K562 (cell line): Measurements from ENCODE around the gene S100P. TPM values are rescaled to one million over a fixed set of nuclear protein-coding genes. Genes with fewer than 3 reads are reported as not detected.

ENCODE experiments used
- ATAC-seq: fragments of 200-7000 bp; cut with Tn5 transposase; 3 replicates; pipeline ENCODE4 v1.9.1; 2020; ENCODE audit warnings: moderate library complexity
- BruUV-seq: library from RNA; stranded (reverse); fragments of 400-500 nt; replicated peaks from 2 replicates; lab custom pipeline; 2021; lab: Mats Ljungman, UMichigan
- CTCF ChIA-PET: fragments of 300-600 bp; formaldehyde crosslinking; extraction: SDS; loops from one replicate; lab custom pipeline; 2021; ENCODE audit warnings: low intra/inter-chr PET ratio; lab: Yijun Ruan, JAX
- POLR2A ChIA-PET: fragments of 300-600, 350-650 bp; sonication (Branson Sonifier 250); formaldehyde crosslinking; extraction: SDS; loops from one replicate; lab custom pipeline; 2021; ENCODE audit warnings: antibody characterized with exemption, inconsistent platforms; lab: Yijun Ruan, JAX
- DNase-seq, 4 experiments: peaks; one replicate each; pipeline versions ENCODE4 v3.0.0 to v3.0.0-alpha.2; 2011 to 2018; ENCODE audit warnings: low spot score in 3 of 4, mixed read lengths in 3 of 4; ENCODE audit errors: extremely low read depth in 1 of 4
- FAIRE-seq: peaks from 2 replicates; lab custom pipeline; 2011; peaks lifted over from hg19 to GRCh38; lab: Jason Lieb, UNC
- H2AFZ ChIP-seq: 2 replicates; pipeline ENCODE4 v1.6.0; 2011; ENCODE audit warnings: low read depth, low read length, control low read depth, inconsistent platforms
- H3K27ac ChIP-seq: fragments of 200-600 bp; 3 replicates; pipeline ENCODE4 v1.8.0; 2011; ENCODE audit warnings: low read depth, mild to moderate bottlenecking, control low read depth, inconsistent platforms, low read length, moderate library complexity, mixed read lengths; ENCODE audit errors: extremely low read depth
- H3K27me3 ChIP-seq, 2 experiments: fragments of 300-600 bp in 1 of 2; 2 replicates in 1 of 2; 3 replicates in 1 of 2; pipeline versions ENCODE4 v1.6.0 to v1.8.0; 2011; ENCODE audit warnings: inconsistent platforms in 2 of 2, low read length in 2 of 2, mild to moderate bottlenecking in 1 of 2, mixed read lengths in 1 of 2, moderate library complexity in 1 of 2; ENCODE audit not compliant: control insufficient read depth in 2 of 2, insufficient read depth in 2 of 2
- H3K36me3 ChIP-seq: fragments of 300-600 bp; 3 replicates; pipeline ENCODE4 v1.8.0; 2011; ENCODE audit warnings: mild to moderate bottlenecking, low read length, inconsistent platforms; ENCODE audit not compliant: control insufficient read depth, insufficient read depth
- H3K4me1 ChIP-seq, 2 experiments: fragments of 200-600 bp in 1 of 2; replicated peaks in 1 of 2; 2 replicates in 1 of 2; 3 replicates in 1 of 2; pipeline versions ENCODE4 v1.5.1 to v1.8.0; 2011; ENCODE audit warnings: inconsistent platforms in 2 of 2, low read length in 2 of 2, mild to moderate bottlenecking in 1 of 2, mixed read lengths in 1 of 2, moderate library complexity in 1 of 2; ENCODE audit not compliant: control insufficient read depth in 2 of 2, insufficient read depth in 2 of 2
- H3K4me2 ChIP-seq: 2 replicates; pipeline ENCODE4 v1.6.1; 2011; ENCODE audit warnings: low read length, control low read depth, inconsistent platforms, mixed read lengths; ENCODE audit not compliant: insufficient read depth
- H3K4me3 ChIP-seq: fragments of 200-600 bp; sonication (generic), shearing (Covaris generic); 2 replicates; pipeline ENCODE4 v1.5.1; 2016; ENCODE audit warnings: control low read depth, inconsistent platforms
- H3K79me2 ChIP-seq: fragments of 200-600 bp; 3 replicates; pipeline ENCODE4 v1.8.0; 2011; ENCODE audit warnings: low read length, inconsistent platforms; ENCODE audit not compliant: control insufficient read depth, insufficient read depth
- H3K9ac ChIP-seq, 2 experiments: 2 replicates each; pipeline versions ENCODE4 v1.6.0 to v1.6.1; 2011; ENCODE audit warnings: low read depth in 2 of 2, low read length in 2 of 2, control low read depth in 1 of 2, inconsistent platforms in 1 of 2, mild to moderate bottlenecking in 1 of 2, mixed read lengths in 1 of 2; ENCODE audit not compliant: insufficient read depth in 1 of 2
- H3K9me1 ChIP-seq: one replicate; pipeline ENCODE4 v1.6.0; 2011; ENCODE audit warnings: inconsistent platforms, mild to moderate bottlenecking, low read length, moderate library complexity; ENCODE audit not compliant: control insufficient read depth, insufficient read depth
- H3K9me3 ChIP-seq: replicated peaks from 2 replicates; pipeline ENCODE4 v1.5.1; 2011; ENCODE audit warnings: low read depth, low read length, inconsistent platforms; ENCODE audit not compliant: control insufficient read depth, insufficient read depth
- H4K20me1 ChIP-seq: replicated peaks from 2 replicates; pipeline ENCODE4 v1.6.1; 2011; ENCODE audit warnings: low read length, inconsistent platforms, mixed read lengths; ENCODE audit not compliant: control insufficient read depth, insufficient read depth
- KLF1 ChIP-seq: fragments of 450-650 bp; IDR thresholded peaks from 2 replicates; pipeline ENCODE4 v1.6.1; 2016; ENCODE audit warnings: missing genetic modification characterization, missing compliant biosample characterization
- ZNF121 ChIP-seq: sonication (generic); formaldehyde crosslinking; conservative IDR thresholded peaks from 2 replicates; pipeline ENCODE4 v1.8.0; 2022; ENCODE audit warnings: missing genetic modification reagents
- WGBS: fragments of 100-300 bp; shearing (Covaris generic); methylation state at CpG from one replicate; pipeline ENCODE4 v1.1.6; 2016; ENCODE audit warnings: low coverage, mixed read lengths; ENCODE audit not compliant: insufficient coverage; ENCODE audit errors: missing lambda C conversion rate; 5-methylcytosine and 5-hydroxymethylcytosine counted together
- in situ Hi-C: fragments of 300-500 bp; cut with MboI; formaldehyde crosslinking; loops from 4 replicates; pipeline ENCODE4 v1.15.0; 2018; ENCODE audit warnings: inconsistent platforms, mixed read lengths
- intact Hi-C: fragments of 100-400 bp; cut with micrococcal nuclease; formaldehyde crosslinking; loops from 2 replicates; pipeline ENCODE4 v1.14.2; 2022
- polyA plus RNA-seq, 8 experiments: library from polyadenylated mRNA; depleted of rRNA in 4 of 8; stranded (reverse) in 5 of 8; unstranded in 3 of 8; fragments of >200 nt; fragmentation: Nextera tagmentation in 2 of 8; fragmentation: Illumina TruSeq in 1 of 8; extraction: Ambion mirVana in 2 of 8; extraction: Trizol in 1 of 8; gene quantifications; 2 replicates each; pipeline versions ENCODE4 v1.2.1 to v1.2.3, GENCODE V29; 2011 to 2014; ENCODE audit warnings: inconsistent platforms in 1 of 8, missing spikeins in 1 of 8
- total RNA-seq, 7 experiments: library from RNA; depleted of rRNA in 6 of 7; stranded (reverse); fragments of >200 nt in 6 of 7; fragmentation: Illumina TruSeq in 2 of 7; extraction: Trizol in 2 of 7; gene quantifications; 2 replicates each; pipeline versions ENCODE4 v1.2.1 to v1.2.3, GENCODE V29; 2011 to 2021; ENCODE audit warnings: low replicate concordance in 1 of 7

Gene S100P
- total and polyA plus RNA-seq, 9 of the 15 experiments (the other 6 are each of a cell fraction or from before 2014, with no cell fraction given): 4.1 to 23.8 (median 7.5) TPM

DNA sequence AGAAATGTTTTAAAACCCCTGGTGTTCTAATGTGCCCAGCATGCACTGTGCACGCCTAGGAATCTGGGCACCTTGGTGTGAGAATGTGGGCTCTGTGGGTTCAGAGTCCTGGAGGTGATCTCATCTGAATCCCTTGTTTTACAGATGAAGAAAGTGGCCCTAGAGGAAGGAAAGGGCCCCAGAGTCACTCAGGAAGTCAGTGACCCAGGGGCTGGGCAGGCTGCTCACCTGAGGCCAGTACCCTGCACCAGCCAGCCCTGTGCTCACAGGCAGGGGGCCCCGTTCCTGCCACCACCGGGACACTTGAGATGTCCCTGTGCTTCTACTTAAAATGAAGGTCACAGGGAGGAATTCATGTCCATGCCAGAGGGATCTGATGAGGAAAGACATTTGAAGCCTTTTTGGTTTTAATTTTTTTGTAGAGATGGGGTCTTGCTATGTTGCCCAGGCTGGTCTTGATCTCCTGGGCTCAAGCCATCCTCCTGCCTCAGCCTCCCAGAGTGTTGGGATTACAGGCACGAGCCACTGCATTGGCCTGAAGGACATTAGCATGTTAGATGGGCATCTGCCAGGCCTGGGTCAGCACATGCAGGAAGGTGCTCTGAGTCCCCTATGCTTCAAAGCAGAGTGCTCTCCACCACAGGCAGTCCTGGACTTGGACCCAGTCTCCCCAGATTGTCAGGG lies 7.4 kb upstream of the S100P start:
- Histone ChIP-seq H3K4me1 (peaks cover 22 to 36% of the 10 kb centered on the region in 2 experiments), H2AFZ (no peak overlapping the region), H3K79me2 (no peaks in the 10 kb centered on the region), H3K9me1 (no peaks in the 10 kb centered on the region), H3K27me3 (no peaks in the 10 kb centered on the region), H3K9me3 (no peaks in the 10 kb centered on the region), H3K4me3 (no peak overlapping the region), H3K27ac (no peak overlapping the region), H3K9ac (no peak overlapping the region), H3K36me3 (no peaks in the 10 kb centered on the region), H3K4me2 (no peak overlapping the region), H4K20me1 (no peaks in the 10 kb centered on the region)
- TF ChIP-seq KLF1 (tag): no peak
- peak; percentile 93 for TF ChIP-seq ZNF121 (CRISPR knock-in tag)
- ATAC-seq: no peak
- no peak for DNase-seq
- WGBS: 28% methylated on average over 4 of the region's 4 CpGs
- no TSS peak for BruUV-seq
- ChIA-PET CTCF (no interaction called here), POLR2A (interaction anchor here (0.6 to 4.8 kb wide), 2 partner anchors 10 to 322 kb away, joined by 3 to 25 read pairs; no protein-coding TSS in a partner anchor)
- intact Hi-C loops: no loop called here
- in situ Hi-C loops: no loop called here
- FAIRE-seq: no peak
